HG02852 (cell line): ENCODE measurements around the gene SMIM23.

Source experiments
- ATAC-seq: cut with Tn5 transposase; IDR thresholded peaks from one replicate; pipeline ENCODE4 v1.9.1; 2021; ENCODE audit warnings: mild to moderate bottlenecking, moderate library complexity; ENCODE audit not compliant: unreplicated experiment

Gene SMIM23

GRCh38 chr5:171785517-171785916 is at the start of gene SMIM23:
Gene SMIM23 (plus strand): TSS chr5:171785817. CDS start chr5:171785872, 55 bp downstream.
- ATAC-seq, result no peak

- ATAC-seq, result no peak
Measured at GRCh38 chr5:171736976-171737891, 48.4 kb upstream of the SMIM23 start.

GRCh38 chr5:171738501-171738900 is 47.1 kb upstream of the SMIM23 start:
- no peak for ATAC-seq

DNA sequence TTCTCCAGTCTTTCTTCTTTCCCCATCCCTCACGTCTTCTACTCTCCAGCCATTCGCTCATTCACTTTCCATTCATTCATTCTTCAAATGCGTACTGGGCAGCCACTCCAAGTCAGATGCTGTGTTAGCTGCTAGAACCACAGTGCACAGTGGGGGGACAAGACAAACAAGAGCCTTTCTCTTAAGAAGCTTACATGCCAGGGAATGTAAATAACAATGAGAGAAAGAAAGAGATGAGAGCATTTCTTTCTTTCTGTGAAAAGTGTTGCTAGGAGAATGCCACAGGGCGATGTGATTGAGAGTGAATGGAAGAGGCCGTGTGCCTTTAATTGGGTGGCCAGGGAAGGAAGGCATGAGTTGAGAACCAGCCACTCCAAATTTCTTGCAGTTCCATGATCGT is 46.3 kb upstream of the SMIM23 start:
- no peak for ATAC-seq

GRCh38 chr5:171743436-171744076 is 42.1 kb upstream of the SMIM23 start:
- peak; percentile 10 for ATAC-seq

DNA sequence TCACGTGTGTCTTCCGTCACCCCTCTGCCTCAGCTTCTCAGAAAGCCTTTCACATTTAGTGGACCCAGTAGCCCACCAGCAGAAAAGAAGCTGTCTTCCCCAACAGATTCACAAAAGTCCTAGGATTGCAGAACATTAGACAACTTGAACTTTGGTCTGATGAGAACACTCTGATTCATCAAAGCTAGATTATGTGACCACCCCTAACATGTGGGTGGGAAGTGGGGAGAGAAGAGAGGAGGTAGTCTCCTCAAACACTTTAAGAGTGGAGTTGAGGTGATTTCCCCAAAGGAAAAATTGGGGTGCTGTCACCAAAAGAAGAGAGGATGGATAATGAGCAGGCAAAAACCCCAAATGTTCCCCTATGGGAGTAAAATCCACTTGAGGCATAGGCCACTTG is 41.4 kb upstream of the SMIM23 start:
- ATAC-seq, result no peak

DNA sequence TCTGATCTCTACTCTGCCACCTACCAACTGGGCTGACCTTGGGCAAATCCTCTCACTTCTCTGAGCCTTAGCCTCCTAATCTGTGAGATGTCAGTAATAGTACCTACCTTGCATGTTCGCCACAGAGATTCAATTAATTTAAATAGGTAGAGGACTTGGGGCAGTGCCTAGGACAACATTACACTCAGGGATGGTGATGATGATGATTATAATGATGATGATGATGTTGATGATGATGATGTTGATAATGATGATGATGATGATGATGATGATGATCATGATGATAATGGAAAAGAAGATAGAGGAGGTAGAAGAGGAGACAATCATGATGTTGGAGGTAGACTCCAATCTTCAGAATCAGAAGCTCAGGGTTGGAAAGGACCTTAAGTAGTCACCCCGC is 40.7 kb upstream of the SMIM23 start:
- ATAC-seq, result no peak

DNA sequence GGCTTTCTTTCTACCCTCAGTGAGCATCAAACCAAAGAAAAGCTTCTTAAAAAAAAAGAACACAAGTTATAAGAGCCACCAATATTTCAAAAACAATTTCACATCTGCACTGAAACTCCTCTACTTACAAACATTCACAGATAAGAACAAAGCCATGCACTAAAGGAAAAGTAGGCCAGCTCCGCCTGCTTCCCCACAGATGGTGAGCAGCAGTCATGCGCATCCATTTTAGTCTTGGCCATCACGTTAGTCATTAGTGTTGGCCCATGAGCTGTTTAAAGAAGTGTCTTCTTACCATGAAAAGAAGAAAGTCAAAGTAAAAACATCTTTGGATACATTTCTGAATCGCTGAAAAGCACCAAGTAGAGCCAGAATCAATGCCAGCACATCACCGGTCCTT is 40.0 kb upstream of the SMIM23 start:
- ATAC-seq, result no peak

- ATAC-seq, result no peak
Measured at GRCh38 chr5:171747061-171747859, 38.4 kb upstream of the SMIM23 start.

- ATAC-seq, result no peak
Measured at GRCh38 chr5:171748720-171749119, 36.9 kb upstream of the SMIM23 start.

- no peak for ATAC-seq
Measured at GRCh38 chr5:171749365-171749764, 36.3 kb upstream of the SMIM23 start.

DNA sequence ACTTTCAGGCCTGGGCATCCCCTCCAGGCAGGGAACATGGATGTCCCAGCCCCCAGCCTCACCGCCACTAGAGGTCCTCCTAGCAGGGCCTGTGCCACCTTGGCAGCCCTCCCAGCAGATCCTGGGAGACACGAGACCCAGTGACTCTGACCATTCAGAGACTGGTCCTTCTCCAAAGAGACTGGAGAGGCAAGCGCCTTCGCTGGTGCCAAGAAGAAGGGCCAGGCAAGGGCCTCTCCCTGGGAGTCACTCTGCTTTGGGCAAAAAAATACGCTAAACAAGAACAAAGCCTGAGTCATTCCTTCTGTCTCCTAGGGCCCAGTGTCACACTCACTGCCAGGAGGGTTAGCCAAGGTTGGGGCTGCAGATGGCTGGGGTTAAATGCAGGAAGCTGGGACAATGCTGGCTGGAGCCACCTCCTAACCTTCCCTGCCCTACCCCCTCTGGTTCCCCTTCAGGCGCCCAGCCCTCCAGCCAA is 35.3 kb upstream of the SMIM23 start:
- no peak for ATAC-seq

- no peak for ATAC-seq
Measured at GRCh38 chr5:171755354-171755821, 30.2 kb upstream of the SMIM23 start.

DNA sequence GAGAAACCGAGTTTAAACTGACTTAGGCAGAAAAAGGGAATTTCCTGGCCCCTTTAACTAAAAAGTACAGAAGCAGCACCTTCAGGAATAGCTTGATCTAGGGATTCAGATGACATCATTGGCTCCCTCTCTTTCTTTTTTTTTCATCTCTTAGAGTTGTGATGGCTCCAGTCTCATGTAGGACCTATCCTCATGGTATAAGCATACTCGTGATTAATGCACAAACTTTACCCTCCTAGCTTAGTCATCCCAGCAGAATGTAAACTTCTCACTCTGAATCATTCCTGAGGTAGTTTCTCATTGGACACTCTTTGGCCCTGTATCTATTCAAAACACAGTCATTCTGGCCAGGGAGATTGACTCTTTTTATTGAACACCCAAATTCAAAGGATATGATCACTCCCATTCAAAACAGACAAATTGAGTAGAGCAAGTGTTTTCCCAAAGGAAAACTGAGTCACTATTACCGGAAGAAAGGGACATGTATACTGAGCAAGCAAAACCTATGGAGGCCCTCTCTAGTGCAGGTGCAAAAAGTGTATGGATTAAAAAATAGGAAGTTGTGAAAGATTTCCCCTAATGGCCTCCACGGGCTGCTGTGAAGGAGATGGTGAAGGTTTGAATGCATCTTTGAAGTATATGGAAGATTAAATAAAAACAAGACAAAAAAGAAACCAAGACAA is 27.6 kb upstream of the SMIM23 start:
- no peak for ATAC-seq

DNA sequence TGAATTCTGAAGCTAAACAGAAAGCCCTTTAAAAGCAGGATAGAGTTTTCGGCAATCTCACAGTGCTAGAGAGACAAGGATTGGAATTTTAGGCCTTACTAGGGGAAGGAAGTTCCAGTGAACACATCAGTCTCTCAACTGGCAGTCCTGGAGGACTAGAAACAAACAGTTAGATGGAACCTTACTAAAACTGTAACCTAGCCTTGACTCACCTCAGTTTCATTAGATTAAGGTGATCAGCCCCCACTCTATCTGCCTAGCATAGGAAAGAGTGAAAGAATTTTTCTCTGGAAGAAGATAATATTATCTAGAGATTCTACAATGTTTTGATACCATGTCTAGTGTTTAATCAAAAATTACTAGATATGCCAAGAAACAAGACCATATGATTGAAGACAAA is 25.8 kb upstream of the SMIM23 start:
- no peak for ATAC-seq

DNA sequence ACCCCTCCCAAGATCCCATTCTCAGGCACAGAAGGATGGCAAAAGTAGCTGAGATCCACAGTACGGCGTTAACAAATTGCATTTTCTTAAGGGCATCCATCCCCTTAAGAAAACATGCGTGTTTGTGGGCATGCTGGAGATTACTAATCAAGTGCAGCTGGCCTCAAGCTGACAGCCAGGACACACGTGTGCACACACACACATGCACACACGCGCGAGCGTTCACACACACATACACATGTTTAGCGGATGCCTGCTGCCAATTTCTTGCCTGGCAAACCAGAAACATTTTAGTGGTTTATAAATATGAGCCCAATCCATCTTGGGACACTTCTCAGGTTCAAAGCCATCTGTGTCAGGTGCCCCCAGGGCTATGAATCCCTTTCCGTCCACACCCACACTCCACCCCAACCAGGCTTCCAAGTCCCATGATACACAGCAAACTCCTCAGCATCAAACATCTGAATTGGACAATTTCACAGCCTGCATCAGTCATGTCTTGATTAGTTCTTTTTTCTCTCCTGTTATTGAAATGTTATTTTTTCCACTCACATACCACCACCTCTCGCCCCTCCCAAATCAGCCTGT is 23.5 kb upstream of the SMIM23 start:
- no peak for ATAC-seq

GRCh38 chr5:171762903-171763302 is 22.7 kb upstream of the SMIM23 start:
- ATAC-seq, result no peak

- no peak for ATAC-seq
Measured at GRCh38 chr5:171764265-171764664, 21.4 kb upstream of the SMIM23 start.

DNA sequence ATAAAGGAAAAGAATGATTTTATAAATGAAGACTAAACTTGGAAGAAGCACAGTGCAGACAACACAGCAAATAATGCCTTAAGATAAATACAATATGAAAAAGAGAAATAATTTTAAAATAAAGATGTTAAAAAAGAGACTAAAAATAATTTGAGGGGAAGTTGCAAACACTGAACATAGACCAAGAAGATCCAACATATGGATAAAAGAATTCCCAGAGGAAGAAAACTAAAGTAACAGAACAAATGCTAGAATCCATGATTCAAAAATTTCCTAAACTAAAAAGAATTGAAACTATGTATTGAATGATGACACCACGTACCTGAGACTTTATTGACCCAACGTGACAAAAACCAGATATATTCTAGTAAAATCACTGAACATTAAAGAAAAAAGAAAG is 18.7 kb upstream of the SMIM23 start:
- no peak for ATAC-seq

DNA sequence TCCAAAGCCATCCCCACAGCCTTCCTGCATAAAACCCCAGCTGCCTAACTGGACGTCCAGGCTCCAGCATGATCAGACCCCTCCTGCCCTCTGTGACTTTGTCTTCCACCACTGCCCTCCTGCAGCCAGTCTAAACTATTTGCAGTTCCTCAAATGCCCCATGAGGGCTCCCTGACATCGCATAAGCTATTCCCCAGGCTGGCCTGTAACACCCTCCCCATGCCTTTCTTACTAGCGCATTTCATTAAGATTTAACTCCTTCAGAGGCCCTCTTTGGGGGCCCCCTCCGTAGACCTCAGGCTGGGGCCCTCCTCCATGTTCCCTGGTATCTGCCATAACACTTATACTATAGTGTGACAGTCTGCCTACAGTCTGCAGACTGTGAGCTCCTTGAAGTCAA is 15.5 kb upstream of the SMIM23 start:
- no peak for ATAC-seq
